Mesangial cell (primary cell): ENCODE results near the gene RAB4B. TPM values are rescaled to one million over a fixed set of nuclear protein-coding genes. Genes with fewer than 3 reads are reported as not detected.

Experiments used
- total RNA-seq: library from RNA; depleted of rRNA; stranded (reverse); fragments of >200 nt; gene quantifications from 2 replicates; pipeline ENCODE4 v1.2.3, GENCODE V29; 2015

RAB4B gene, protein sequence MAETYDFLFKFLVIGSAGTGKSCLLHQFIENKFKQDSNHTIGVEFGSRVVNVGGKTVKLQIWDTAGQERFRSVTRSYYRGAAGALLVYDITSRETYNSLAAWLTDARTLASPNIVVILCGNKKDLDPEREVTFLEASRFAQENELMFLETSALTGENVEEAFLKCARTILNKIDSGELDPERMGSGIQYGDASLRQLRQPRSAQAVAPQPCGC
- total RNA-seq, result 20.0 and 29.3 TPM in 2 replicates

DNA sequence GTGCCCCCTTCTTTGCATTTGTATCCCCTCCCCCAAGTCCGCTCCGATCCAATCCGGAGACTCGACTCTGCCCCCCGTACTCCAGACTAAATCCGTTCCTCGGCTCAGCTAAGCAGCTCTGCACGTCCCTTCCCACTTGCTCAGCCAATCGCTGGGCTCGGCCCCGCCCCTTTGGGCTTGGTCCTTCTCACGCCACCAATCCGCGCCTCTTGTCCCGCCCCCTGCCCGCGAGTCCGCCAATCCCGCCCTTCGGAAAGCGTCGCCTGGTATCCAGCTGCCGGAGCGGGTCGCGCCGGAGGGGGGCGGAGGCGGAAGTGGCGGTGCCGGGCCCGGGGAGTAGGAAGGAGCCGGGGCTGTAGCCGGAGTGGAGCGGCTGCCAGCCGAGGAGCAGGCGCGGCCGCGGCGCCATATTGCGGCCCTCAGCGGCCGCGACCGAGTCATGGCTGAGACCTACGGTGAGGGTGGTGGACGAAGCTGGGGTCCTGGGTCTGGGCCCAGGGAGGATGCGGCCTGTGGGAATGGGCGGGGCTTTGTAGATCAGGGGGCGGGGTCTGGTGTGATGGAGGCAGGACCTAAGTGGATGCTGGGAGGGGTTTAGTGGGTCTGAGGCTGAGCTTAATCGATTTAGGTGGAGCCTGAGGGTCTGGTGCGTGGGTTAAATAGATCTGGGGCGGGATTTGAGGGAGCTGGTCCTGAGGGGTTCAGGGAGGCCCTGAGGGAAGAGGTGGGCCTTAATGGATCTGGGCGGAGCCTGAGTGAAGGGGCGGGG, at the start of gene RAB4B:
RAB4B (plus strand) TSS at position 311 of the 769 bp plus-strand sequence; CDS start at position 440, 129 bp downstream.

DNA sequence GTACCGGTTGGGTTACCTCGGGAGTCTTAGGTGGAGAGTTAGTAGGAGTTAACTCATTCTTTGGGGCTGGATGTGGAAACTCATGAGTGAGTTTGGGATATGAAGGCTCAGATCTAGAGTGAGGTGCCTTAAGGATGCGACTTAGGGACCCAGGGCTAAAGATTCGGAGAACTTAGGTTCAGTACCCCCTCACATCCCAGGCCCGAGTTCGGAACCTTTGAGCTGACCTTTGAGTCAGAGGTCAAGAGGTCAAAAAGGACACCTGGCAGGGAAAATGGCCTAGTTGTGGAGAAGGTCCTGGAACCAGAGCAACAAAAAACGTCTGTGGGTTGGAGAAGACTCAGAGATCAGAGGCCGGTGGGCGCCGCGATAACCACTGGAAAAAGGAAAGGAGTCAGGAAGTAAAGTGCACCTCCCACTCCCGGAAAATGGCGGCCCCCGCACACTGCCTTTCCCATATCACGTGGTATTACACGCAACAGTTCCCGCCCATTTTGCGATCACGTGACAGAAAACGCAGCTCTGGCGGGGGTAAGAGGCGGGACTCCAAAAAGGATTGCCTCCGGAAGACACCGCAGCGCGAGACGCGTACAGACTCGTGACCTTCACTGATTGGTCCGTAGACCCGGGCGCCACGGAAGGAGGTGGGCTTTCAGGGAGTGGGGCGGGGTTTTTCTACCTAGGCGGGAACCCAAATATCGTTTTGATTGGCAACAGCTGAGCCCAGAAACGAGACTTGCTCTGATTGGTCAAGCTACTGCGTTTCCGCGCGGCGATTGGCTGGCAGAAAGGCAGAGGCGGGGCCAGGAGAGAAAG, 27.8 kb upstream of the RAB4B start, which contains the start of gene ACTMAP:
ACTMAP (minus strand) TSS at position 420 of the 816 bp plus-strand sequence. CDS start 674 bp downstream, outside the sequence.

DNA sequence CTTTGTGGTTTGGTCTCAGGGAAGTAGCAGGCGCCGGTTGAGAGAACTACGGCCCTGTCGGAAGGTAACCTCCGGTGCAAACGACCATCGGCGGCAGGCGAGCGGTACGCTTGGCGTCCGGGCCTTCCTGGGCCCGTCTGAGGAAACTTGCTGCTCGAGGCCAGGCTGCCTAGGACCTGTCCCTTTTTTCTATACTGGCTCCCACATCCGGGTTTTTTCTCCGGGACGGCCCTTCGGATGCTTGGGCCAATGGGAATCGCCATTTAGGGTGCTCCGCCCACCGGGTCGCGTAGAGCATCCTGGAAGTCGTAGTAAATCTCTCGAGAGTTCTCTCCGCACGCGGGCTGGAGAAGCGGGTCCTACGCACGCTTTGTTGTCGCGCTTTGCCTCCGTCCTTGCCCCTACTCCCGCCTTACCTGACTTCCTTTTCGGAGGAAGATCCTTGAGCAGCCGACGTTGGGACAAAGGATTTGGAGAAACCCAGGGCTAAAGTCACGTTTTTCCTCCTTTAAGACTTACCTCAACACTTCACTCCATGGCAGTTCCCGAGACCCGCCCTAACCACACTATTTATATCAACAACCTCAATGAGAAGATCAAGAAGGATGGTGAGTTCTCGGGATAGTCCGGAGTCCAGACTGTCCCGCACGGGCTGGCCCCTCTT, 27.0 kb upstream of the RAB4B start, which contains the start of gene SNRPA:
SNRPA (plus strand) TSS at position 330 of the 664 bp plus-strand sequence; CDS start at position 536, 206 bp downstream.

DNA sequence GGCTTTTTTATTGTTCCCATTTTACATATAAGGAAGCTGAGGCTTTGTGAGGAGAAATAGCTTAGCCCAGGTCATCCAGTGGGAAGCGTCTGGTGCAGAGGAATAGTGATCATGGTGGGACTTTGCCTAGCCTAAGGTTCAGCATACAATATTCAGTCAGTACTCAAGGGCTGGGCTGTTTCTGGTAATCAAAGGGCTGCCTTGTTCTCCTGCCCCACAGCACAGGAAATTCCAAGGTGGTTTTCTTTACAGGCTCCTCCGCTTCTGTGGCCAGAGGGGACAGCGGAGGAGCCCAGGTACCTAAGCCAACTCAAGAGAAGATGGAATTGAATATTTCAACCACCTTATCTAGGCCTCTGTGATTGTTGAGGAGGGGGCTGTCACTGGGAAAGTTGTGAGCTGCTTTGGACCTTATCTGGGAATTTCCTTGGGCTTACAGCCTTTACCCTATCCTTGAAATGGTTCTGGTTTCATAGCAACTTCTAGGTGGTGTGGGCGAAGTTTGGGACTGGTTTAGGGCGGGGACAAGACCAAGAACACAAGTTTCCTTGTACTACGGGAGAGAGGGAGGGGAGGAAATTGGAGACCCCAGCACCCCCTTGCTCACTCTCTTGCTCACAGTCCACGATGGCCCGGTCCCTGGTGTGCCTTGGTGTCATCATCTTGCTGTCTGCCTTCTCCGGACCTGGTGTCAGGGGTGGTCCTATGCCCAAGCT, 3.0 kb upstream of the RAB4B start, which contains the start of gene MIA:
MIA (plus strand) TSS at position 606 of the 716 bp plus-strand sequence; CDS start at position 628, 22 bp downstream.

DNA sequence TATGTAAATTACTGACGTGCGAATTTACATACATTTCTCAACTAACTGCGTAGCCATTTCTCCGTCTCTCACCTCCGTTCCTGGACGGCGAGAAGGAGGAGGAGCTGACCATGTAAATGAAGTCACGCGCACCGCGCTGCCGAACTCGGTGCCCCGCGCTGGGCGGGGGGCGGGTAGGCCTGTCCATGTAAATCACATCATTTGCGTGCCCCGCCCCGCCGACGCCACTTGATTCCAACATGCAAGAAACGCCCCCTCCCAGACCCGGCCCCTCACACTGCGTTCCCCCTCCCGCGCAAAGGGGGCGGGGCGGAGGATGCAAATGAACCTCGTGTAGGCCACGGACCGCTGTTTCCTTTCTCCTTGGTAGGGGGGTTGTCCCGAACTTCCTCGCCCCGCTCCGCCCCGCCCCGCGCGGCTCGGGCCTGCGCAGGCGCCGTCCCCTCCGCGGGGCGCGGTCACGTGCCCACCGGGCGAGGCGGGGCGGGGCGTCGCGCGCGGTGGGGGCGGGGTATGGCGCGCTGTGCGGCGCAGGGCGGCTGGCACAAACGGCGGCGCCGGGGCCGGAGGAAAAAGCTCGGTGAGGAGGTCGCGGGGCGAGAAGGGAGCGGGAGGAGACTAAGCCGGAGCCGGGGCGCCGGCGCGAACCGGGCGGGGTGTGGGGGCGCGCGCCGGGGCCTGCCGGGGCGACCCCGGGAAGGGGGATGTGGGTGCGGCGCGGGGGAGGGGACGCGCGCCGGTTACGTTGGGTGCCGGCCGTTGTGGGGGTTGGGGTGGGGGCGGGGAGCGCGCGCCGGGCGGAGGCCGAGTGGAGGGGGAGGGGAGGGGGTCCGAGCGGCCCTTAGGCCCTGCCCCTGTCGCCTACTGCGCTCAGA, 20.9 kb downstream of the RAB4B start, which contains the start of gene EGLN2:
EGLN2 (plus strand) TSS at position 509 of the 875 bp plus-strand sequence. CDS start 1,382 bp downstream, outside the sequence.

Other genes starting within 250 kb of the RAB4B start
- gene SHKBP1, start 201.4 kb upstream of the RAB4B start, total RNA-seq, result 139 and 152 TPM in 2 replicates
- 77.6 and 170 TPM in 2 replicates for gene LTBP4, start 176.9 kb upstream of the RAB4B start, total RNA-seq
- 26.4 and 31.7 TPM in 2 replicates for gene NUMBL, start 87.6 kb upstream of the RAB4B start, total RNA-seq
- gene COQ8B, start 61.4 kb upstream of the RAB4B start, total RNA-seq, result 34.1 and 59.8 TPM in 2 replicates
- gene ITPKC, start 61.1 kb upstream of the RAB4B start, total RNA-seq, result 9.6 and 17.9 TPM in 2 replicates
- gene ACTMAP, start 27.8 kb upstream of the RAB4B start, total RNA-seq, result 3.4 and 12.2 TPM in 2 replicates
- gene SNRPA, start 27.0 kb upstream of the RAB4B start, total RNA-seq, result 113 and 206 TPM in 2 replicates
- not detected in 2 replicates for gene MIA, start 2.7 kb upstream of the RAB4B start, total RNA-seq
- gene EGLN2, start 20.9 kb downstream of the RAB4B start, total RNA-seq, result 87.7 and 92.9 TPM in 2 replicates
- gene CYP2A6, start 72.2 kb downstream of the RAB4B start, total RNA-seq, result not detected in 2 replicates
- not detected in 2 replicates for gene CYP2A7, start 104.0 kb downstream of the RAB4B start, total RNA-seq
- gene CYP2B6, start 213.0 kb downstream of the RAB4B start, total RNA-seq, result not detected in 2 replicates